Type B pancreatic cell (in vitro differentiated cells): ENCODE measurements around the gene ZNF184. TPM values are rescaled to one million over a fixed set of nuclear protein-coding genes. Genes with fewer than 3 reads are reported as not detected.
"Not testable (repeated sequence)": the region's sequence is repeated elsewhere in the genome, so short reads cannot be mapped to it uniquely, and the experiment has no call there.

Experiments used
- DNase-seq: peaks from one replicate; pipeline ENCODE4 v3.0.0; 2021; ENCODE audit warnings: mixed read lengths; ENCODE audit not compliant: unreplicated experiment; ENCODE audit errors: extremely low spot score
- H3K27ac Mint-ChIP-seq: 2 replicates; pipeline ENCODE4 v1.8.0; 2021; ENCODE audit warnings: mild to moderate bottlenecking, mixed read lengths
- H3K27me3 Mint-ChIP-seq: 2 replicates; pipeline ENCODE4 v1.8.0; 2021; ENCODE audit warnings: mixed read lengths
- H3K36me3 Mint-ChIP-seq: 2 replicates; pipeline ENCODE4 v1.8.0; 2021; ENCODE audit warnings: mixed read lengths
- H3K4me1 Mint-ChIP-seq: one replicate; pipeline ENCODE4 v1.8.0; 2021; ENCODE audit warnings: mixed read lengths; ENCODE audit not compliant: unreplicated experiment
- H3K4me3 Mint-ChIP-seq: 2 replicates; pipeline ENCODE4 v1.8.0; 2021; ENCODE audit warnings: mild to moderate bottlenecking, mixed read lengths
- H3K9me3 Mint-ChIP-seq: 2 replicates; pipeline ENCODE4 v1.8.0; 2021; ENCODE audit warnings: mixed read lengths
- total RNA-seq: library from RNA; stranded (reverse); gene quantifications from 2 replicates; pipeline ENCODE4 v1.2.1, GENCODE V29; 2021; ENCODE audit warnings: low replicate concordance
- TF ChIP-seq, protein P1 (sequence below): fragments of 200-600 bp; sonication (generic); conservative IDR thresholded peaks from 2 replicates; pipeline ENCODE4 v1.5.0; 2021; ENCODE audit warnings: antibody characterized with exemption, mild to moderate bottlenecking

The ZNF184 gene
- total RNA-seq, 1 donor from 2014 or later: 14.5 TPM

DNA sequence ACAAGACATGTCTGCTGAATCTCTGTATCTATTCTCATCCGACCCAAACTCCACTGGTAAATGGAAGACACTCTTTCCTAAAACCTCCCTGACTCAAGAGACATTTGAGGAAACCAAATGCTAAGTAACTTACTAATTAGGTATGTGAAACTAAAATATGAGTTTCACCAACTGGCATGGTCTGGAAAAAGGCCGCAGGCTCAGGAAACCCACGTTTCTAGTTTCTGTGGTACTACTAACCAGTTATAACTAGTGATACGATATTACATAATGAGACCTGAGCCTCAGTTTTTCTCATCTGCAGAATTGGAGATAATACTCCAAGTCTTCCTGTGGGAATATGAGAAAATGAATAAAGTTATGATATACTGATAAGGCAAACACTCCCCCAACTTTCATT, 44.4 kb downstream of the ZNF184 start:
- Mint-ChIP-seq H3K27me3 (no peaks in the 10 kb centered on the region), H3K4me3 (no peak overlapping the region), H3K36me3 (no peaks in the 10 kb centered on the region), H3K9me3 (peaks cover 5% of the 10 kb centered on the region), H3K27ac (no peak overlapping the region), H3K4me1 (no peaks in the 10 kb centered on the region)
- TF ChIP-seq, protein P1, sequence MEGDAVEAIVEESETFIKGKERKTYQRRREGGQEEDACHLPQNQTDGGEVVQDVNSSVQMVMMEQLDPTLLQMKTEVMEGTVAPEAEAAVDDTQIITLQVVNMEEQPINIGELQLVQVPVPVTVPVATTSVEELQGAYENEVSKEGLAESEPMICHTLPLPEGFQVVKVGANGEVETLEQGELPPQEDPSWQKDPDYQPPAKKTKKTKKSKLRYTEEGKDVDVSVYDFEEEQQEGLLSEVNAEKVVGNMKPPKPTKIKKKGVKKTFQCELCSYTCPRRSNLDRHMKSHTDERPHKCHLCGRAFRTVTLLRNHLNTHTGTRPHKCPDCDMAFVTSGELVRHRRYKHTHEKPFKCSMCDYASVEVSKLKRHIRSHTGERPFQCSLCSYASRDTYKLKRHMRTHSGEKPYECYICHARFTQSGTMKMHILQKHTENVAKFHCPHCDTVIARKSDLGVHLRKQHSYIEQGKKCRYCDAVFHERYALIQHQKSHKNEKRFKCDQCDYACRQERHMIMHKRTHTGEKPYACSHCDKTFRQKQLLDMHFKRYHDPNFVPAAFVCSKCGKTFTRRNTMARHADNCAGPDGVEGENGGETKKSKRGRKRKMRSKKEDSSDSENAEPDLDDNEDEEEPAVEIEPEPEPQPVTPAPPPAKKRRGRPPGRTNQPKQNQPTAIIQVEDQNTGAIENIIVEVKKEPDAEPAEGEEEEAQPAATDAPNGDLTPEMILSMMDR: no peak
- no peak for DNase-seq

DNA sequence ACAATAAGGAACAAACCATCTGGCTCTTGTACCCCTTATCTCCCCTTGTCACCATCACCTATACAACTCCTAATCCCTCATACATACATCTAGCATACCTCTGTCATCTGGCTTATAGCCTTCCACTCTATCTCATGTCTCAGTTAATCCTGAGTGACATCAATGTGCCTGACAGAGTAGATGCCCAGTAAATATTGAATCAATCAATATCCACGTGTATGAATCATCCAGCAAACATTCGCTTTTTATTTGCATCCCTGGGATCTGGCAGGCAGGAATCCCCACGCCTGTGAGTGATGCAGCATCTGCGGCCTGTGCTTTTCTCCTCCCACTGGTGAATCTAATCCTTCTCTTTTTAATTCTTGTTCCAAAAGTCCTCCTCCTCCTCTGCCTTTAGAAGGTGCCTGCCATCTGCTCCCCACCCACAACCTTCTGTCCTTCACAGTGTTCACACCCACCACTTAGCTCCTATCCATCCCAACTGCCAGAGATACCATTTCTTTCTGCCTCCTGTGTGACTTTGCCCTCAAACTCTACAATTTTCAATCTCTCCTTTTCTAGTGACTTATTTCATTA, 46.8 kb downstream of the ZNF184 start:
- TF ChIP-seq, protein P1: no peak

DNA sequence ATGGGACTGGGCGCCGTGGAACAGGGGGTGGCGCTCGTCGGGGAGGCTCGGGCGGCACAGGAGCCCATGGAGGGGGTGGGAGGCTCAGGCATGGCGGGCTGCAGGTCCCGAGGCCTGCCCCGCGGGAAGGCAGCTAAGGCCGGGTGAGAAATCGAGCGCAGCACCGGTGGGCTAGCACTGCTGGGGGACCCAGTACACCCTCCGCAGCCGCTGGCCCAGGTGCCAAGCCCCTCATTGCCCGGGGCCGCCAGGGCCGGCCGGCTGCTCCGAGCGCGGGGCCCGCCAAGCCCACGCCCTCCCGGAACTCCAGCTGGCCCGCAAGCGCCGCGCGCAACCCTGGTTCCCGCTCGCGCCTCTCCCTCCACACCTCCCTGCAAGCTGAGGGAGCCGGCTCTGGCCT, 48.1 kb downstream of the ZNF184 start:
- H3K4me3 Mint-ChIP-seq, H3K36me3 Mint-ChIP-seq, H3K27me3 Mint-ChIP-seq, H3K4me1 Mint-ChIP-seq, DNase-seq, H3K9me3 Mint-ChIP-seq, H3K27ac Mint-ChIP-seq: not testable (repeated sequence)

More for the DNA sequence above, 46.8 kb downstream of the ZNF184 start:
- H3K36me3 Mint-ChIP-seq: no peaks in the 10 kb centered on the region
- H3K4me3 Mint-ChIP-seq: no peak overlapping the region
- no peaks in the 10 kb centered on the region for H3K27me3 Mint-ChIP-seq
- H3K9me3 Mint-ChIP-seq: peaks cover 5% of the 10 kb centered on the region
- no peak overlapping the region for H3K27ac Mint-ChIP-seq
- DNase-seq: no peak
- H3K4me1 Mint-ChIP-seq: no peaks in the 10 kb centered on the region

DNA sequence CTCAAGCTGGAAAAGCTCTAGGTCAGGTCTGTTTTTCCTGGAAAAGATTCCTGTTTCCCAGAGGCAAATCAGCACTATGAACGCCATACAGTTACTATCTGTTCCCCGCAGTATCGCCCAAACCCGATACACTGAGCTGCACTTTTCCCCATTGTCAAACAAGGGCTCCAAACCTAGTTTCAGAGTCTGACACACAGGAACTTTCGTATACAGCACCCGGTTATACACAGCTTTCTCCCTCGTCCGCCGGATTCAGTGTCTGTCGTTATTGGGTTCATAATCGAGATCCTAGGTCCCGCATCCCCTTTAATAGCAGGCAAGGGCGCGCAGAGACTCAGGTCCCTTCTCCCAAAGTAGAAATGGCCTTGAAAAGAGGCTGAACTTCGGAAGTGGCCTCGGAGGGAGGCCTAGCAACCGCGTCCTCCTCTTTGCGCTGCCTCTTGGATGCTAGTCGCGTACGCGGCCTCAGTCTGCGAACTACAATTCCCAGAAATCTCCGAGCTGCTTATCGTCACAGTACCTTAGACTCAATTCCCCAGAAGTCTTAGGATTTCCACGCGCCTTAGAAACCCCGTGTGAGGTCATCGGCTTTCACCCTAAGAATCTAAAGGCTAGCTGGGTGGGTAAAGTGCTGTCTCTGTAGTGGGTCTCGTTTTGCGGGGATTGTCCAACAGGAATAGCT, 50.1 kb downstream of the ZNF184 start:
- no peak overlapping the region for H3K27ac Mint-ChIP-seq
- H3K27me3 Mint-ChIP-seq: peaks cover 6% of the 10 kb centered on the region

DNA sequence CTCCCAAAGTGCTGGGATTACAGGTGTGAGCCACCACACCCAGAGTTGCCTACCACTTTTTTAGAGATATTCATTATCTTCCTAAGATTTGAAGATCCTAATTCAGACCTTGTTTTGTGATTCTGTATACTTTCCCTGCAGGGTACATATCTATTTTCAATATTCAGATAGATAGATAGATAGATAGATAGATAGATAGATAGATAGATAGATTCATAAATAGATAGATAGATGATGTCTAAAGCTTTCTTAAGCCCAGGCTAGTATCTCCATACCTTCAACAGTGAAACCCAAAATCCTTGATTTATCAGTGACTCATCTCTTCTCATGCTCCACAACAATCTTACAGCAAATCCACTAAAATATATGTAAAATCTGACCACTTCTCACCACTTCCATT, 53.5 kb downstream of the ZNF184 start:
- Mint-ChIP-seq H3K27me3 (peaks cover 6% of the 10 kb centered on the region), H3K9me3 (peaks cover 5% of the 10 kb centered on the region), H3K27ac (no peak overlapping the region), H3K4me3 (no peak overlapping the region), H3K4me1 (no peaks in the 10 kb centered on the region), H3K36me3 (no peaks in the 10 kb centered on the region)
- TF ChIP-seq, protein P1: no peak
- no peak for DNase-seq

More for the DNA sequence above, 50.1 kb downstream of the ZNF184 start:
- TF ChIP-seq, protein P1: no peak
- Mint-ChIP-seq H3K4me1 (no peaks in the 10 kb centered on the region), H3K36me3 (no peaks in the 10 kb centered on the region), H3K9me3 (no peaks in the 10 kb centered on the region), H3K4me3 (no peak overlapping the region)
- no peak for DNase-seq

DNA sequence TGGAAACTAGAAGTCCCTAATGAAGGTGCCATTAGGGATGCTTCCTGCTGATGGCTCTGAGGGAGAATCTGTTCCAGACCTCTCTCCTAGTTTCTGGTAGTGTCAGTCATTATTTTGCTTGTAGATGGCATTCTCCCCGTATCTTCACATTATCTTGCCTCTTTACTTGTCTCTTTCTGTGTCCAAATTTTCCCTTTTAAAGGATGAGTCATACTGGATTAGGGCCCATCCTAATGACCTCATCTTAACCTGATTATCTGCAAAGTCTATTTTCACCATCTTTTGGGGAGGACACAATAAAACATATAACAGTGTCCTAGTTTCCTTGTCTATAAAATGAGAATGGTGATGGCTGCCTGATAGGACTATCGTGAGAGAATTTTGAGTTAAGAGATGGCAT, 57.0 kb downstream of the ZNF184 start:
- Mint-ChIP-seq H3K27ac (no peak overlapping the region), H3K36me3 (no peaks in the 10 kb centered on the region), H3K9me3 (peaks cover 5% of the 10 kb centered on the region), H3K4me1 (no peaks in the 10 kb centered on the region), H3K4me3 (no peak overlapping the region), H3K27me3 (peaks cover 10% of the 10 kb centered on the region)
- DNase-seq: no peak
- TF ChIP-seq, protein P1: no peak
